ENCODE data around the gene STK24. TPM values are rescaled to one million over a fixed set of nuclear protein-coding genes. Genes with fewer than 3 reads are reported as not detected.

Gene STK24
- total RNA-seq, 2 donors from 2014 or later: 50.8 to 80.3 TPM

DNA sequence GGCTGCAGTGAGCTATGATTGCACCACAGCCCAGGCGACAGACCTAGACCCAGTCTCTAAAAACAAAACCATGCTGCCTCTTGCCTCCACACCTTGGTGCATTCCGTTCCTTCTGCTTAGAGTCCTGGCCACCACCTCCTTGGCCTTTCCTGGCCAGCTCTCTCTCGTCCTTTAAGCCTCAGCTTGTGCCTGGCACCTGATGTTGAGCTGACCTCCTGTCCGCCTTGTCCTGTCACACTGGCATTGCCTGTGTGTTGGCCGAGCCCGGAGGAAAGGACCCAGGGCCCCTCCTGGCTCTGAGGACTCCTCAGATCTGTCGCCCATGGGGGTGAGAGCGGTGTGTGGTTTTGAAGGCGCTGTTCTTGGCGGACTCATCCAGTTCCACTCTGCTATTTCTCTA, 143.3 kb downstream of the STK24 start:
- H3K9me3 ChIP-seq: no peaks in the 10 kb centered on the region
- H3K27me3 ChIP-seq (replicated peaks; ENCODE audit: insufficient read depth): no peaks in the 10 kb centered on the region
- no peak overlapping the region for H3K27ac ChIP-seq
- DNase-seq (ENCODE audit: low spot score): no peak
- no peak overlapping the region for H3K4me3 ChIP-seq
- TF ChIP-seq, protein P1, sequence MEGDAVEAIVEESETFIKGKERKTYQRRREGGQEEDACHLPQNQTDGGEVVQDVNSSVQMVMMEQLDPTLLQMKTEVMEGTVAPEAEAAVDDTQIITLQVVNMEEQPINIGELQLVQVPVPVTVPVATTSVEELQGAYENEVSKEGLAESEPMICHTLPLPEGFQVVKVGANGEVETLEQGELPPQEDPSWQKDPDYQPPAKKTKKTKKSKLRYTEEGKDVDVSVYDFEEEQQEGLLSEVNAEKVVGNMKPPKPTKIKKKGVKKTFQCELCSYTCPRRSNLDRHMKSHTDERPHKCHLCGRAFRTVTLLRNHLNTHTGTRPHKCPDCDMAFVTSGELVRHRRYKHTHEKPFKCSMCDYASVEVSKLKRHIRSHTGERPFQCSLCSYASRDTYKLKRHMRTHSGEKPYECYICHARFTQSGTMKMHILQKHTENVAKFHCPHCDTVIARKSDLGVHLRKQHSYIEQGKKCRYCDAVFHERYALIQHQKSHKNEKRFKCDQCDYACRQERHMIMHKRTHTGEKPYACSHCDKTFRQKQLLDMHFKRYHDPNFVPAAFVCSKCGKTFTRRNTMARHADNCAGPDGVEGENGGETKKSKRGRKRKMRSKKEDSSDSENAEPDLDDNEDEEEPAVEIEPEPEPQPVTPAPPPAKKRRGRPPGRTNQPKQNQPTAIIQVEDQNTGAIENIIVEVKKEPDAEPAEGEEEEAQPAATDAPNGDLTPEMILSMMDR (IDR thresholded peaks at IDR 0.05): no peak
- H3K36me3 ChIP-seq: no peaks in the 10 kb centered on the region
- H3K4me1 ChIP-seq (ENCODE audit: control insufficient read depth in 1 of 2, low read depth in 2 of 2): no peaks in the 10 kb centered on the region
- ATAC-seq (ENCODE audit: insufficient number of reproducible peaks, low FRiP score, low read depth): no peak

DNA sequence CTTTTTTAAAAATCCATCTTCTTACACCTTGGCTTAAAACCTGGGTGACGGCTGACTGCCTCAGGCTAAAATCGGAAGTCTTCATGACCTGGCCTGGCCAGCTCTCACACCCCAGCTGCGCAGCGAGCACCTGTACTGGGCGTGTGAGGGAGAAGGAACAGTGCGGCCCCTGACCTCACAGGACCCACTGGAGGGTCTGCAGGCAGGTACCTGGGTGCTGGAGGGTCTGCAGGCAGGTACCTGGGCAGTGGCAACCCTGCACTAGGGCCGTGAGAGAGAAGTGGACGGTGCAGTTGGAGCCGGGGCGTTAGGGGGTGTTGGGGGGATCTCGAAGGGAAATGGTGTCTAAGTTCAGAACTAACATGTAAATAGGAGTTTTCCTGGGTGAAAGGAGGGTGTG, 144.3 kb downstream of the STK24 start:
- no peaks in the 10 kb centered on the region for H3K9me3 ChIP-seq
- TF ChIP-seq, protein P1 (IDR thresholded peaks at IDR 0.05): no peak
- no peak for ATAC-seq (ENCODE audit: insufficient number of reproducible peaks, low FRiP score, low read depth)

DNA sequence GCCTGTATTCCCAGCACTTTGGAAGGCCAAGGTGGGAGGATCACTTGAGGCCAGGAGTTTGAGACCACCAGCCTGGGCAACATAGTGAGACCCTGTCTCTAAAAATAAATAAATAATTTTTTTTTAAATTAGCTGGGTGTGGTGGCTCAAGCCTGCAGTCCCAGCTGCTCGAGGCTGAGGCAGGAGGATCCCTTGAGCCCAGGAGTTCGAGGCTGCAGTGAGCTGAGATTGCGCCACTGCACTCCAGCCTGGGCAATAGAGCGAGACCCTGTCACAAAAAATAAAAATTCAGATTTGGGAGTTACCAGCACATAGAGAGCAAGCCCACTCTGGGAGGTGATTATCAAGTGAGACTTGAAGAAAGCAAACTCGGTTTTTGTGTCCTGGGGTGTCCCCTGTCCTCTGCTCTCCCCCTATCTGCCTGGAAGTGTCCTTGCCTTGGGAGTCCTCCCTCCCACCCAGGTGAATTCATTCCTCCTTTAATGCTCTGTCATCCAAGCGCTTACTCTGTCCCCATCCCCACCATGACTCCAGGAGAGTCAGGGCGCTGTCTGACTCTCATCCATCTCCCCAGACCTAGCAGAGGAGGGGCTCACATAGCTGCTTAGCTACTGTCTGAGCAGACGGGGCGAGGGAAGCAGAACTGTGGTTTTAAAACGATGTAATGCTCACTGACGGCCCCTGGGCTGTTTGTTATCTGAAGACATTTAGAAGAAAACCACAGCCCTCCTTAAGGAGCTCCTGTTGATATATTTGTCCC, 146.8 kb downstream of the STK24 start:
- Histone ChIP-seq H3K4me3 (no peak overlapping the region), H3K27ac (no peak overlapping the region), H3K27me3 (replicated peaks; ENCODE audit: insufficient read depth) (no peaks in the 10 kb centered on the region), H3K9me3 (no peaks in the 10 kb centered on the region), H3K36me3 (no peaks in the 10 kb centered on the region), H3K4me1 (ENCODE audit: control insufficient read depth in 1 of 2, low read depth in 2 of 2) (no peaks in the 10 kb centered on the region)
- TF ChIP-seq, protein P1 (IDR thresholded peaks at IDR 0.05): no peak
- DNase-seq (ENCODE audit: low spot score): no peak
- no peak for ATAC-seq (ENCODE audit: insufficient number of reproducible peaks, low FRiP score, low read depth)

More for the DNA sequence above, 144.3 kb downstream of the STK24 start:
- H3K27ac ChIP-seq: no peak overlapping the region
- H3K4me3 ChIP-seq: no peak overlapping the region
- H3K4me1 ChIP-seq (ENCODE audit: control insufficient read depth in 1 of 2, low read depth in 2 of 2): no peaks in the 10 kb centered on the region
- DNase-seq (ENCODE audit: low spot score): no peak
- no peaks in the 10 kb centered on the region for H3K36me3 ChIP-seq
- H3K27me3 ChIP-seq (replicated peaks; ENCODE audit: insufficient read depth): no peaks in the 10 kb centered on the region

DNA sequence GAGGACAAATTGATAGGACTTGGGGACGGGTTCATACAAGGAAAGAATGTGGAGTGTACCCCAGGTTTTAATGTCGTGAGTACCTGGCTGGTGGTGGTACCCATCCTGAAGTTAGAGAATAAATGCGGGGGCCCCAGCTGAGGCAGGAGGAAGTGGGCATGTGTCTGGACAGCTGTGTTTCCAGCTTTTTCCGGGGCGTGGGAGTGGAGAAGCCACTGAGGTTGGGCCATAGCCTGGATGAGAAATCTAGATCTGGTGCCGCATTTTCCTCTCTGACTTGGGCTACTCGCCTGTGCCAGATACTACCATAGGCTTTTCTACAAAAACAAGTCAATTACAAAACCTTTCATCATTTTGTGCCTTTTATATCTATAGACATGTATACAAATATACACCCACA, 147.4 kb downstream of the STK24 start:
- ATAC-seq (ENCODE audit: insufficient number of reproducible peaks, low FRiP score, low read depth) (no peak), DNase-seq (ENCODE audit: low spot score) (no peak)
- no peaks in the 10 kb centered on the region for H3K36me3 ChIP-seq
- H3K4me3 ChIP-seq: no peak overlapping the region
- TF ChIP-seq, protein P1 (IDR thresholded peaks at IDR 0.05): no peak
- H3K27me3 ChIP-seq (replicated peaks; ENCODE audit: insufficient read depth): no peaks in the 10 kb centered on the region
- H3K4me1 ChIP-seq (ENCODE audit: control insufficient read depth in 1 of 2, low read depth in 2 of 2): no peaks in the 10 kb centered on the region
- H3K27ac ChIP-seq: no peak overlapping the region
- no peaks in the 10 kb centered on the region for H3K9me3 ChIP-seq

DNA sequence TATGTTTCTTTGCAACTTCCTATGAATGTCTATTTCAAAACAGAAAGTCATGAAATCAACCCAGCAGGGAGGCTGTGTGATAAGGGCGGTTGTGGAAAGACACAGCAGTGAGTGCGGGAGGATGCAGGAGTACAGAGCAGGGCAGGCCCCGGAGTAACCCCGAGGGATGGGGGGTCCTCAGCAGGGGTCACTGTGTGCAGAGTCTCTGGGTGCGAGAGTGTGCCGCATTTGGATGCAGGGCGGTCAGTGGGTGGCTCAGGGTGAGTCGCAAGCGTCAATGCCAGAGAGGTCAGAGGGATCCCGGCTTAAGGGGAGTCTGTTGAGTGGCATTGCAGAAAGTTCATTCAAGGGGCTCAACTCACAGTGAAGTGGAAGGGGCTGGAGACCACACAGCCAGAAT, 147.8 kb downstream of the STK24 start:
- no peaks in the 10 kb centered on the region for H3K36me3 ChIP-seq

More for the DNA sequence above, 147.8 kb downstream of the STK24 start:
- TF ChIP-seq, protein P1 (IDR thresholded peaks at IDR 0.05): no peak
- DNase-seq (ENCODE audit: low spot score) (no peak), ATAC-seq (ENCODE audit: insufficient number of reproducible peaks, low FRiP score, low read depth) (no peak)
- Histone ChIP-seq H3K27me3 (replicated peaks; ENCODE audit: insufficient read depth) (no peaks in the 10 kb centered on the region), H3K4me1 (ENCODE audit: control insufficient read depth in 1 of 2, low read depth in 2 of 2) (no peaks in the 10 kb centered on the region), H3K9me3 (no peaks in the 10 kb centered on the region), H3K27ac (no peak overlapping the region), H3K4me3 (no peak overlapping the region)
